IPS DF 19.7 (cell line): ENCODE data around the gene HOXB7.

Experiments
- DNase-seq: peaks from one replicate; pipeline ENCODE4 v3.0.0-alpha.2; 2013; ENCODE audit warnings: low read depth, low spot score

HOXB7 gene

DNA sequence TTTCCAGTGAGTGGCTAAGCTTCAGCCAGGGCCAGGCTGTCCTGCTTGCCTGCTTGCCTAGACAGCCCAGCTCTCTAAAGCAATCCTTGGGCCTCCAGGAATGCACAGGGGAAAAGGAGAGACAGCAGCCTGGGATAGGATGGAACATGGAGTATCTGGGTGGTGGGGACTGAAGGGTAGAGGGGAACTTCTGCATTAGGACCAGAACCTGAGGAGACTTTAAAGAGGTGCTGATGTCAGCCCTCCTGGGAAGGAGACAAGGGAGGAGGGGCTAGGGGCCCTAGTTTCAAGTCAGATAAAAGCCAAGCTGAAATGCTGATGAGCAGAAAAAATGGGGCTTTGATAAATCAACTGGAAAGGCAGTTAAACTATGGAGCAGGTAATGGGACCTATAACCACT lies 1.8 kb downstream of the HOXB7 start:
- no peak for DNase-seq

DNA sequence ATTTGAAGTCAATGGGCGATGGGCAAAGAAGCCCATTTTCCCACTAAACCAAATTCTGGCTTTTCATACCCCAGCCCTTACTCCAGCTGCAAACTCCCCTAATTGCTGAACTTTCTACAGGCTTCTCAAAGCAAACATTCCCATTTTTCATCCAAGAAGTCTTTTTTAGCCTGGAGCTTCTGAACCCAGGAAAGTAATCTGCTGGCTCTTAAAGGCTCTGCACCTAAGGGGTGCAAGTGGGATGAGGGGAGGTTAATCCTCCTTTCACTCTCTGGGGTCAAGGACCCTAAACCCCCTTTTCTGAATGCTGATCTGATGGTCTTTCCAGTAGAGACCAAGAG lies 2.4 kb downstream of the HOXB7 start:
- no peak for DNase-seq

DNA sequence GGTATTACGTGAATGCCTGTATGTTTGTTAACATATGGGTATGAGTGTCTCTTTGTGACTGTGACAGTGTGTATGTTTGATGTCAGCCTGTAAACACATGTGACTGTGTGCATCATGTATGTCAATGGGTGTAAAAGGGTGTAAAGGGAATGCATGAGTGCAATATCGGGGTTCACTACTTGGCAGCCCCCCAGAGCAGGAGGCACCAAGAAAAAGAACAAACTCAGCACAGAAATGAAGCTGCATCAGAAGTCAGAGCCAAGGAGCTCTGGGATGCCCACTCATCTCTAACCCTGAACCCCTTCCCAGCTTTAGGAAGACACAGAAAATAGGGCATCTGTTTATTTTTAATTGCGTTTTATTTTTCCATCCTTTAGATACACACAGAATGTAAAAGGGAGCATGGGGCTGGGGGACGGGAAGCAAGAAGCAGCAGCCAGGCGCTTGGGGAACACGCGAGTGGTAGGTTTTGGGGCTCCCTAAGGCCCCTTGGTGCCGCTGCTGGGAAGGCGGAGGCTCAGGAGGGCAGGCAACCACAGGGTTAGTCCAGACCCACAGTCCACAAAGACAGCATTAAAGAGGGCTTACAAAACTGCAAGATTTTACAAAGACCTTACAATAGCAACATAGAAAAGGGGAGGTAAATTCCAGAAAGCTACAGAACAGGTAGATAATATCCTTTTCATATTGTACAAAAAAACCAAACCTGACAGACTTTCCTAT lies 3.8 kb downstream of the HOXB7 start:
- DNase-seq, result no peak

DNA sequence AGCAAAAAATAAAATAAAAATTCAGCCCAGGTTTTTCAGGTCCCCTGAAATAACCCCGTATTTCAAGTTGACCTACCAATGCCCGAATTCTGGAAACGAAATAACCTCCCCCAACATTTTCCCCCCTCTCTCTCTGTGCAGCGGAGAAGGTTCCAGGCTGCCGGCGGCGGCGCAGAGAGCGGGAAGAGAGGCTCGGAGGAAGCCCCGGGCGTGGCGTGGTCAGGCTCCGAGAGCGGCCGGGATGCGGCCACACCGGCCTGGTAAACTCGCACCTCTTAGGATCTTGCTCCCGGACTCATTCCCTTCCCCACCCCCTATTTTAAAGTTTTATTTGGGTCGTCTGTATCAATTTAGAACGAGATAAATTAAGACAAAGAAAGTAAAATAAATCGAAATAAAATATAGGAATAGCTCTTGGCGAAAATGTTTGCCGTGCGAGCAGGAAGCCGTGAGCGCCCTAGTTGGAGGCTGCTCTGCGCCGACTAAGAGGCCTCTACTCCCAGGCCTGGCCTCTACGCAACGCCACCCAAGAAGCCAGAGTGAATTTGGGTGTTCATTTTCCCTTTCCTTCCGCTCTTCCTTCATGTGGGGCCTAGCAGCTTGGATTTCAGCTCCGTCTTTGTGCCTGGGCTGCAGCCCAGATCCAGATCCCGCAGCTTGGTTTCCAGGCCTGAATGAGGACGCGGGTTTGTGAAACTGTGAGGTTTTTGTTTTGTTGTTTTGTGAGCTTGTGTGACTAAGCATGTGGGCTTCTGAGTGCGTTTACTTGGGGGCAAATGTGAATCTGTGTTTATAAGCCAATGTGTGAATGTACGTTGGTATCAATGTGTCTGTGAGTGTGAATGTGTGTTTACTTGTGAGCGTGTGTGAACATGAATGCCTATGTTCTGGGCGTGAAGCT lies 4.6 kb downstream of the HOXB7 start:
- DNase-seq, result no peak

DNA sequence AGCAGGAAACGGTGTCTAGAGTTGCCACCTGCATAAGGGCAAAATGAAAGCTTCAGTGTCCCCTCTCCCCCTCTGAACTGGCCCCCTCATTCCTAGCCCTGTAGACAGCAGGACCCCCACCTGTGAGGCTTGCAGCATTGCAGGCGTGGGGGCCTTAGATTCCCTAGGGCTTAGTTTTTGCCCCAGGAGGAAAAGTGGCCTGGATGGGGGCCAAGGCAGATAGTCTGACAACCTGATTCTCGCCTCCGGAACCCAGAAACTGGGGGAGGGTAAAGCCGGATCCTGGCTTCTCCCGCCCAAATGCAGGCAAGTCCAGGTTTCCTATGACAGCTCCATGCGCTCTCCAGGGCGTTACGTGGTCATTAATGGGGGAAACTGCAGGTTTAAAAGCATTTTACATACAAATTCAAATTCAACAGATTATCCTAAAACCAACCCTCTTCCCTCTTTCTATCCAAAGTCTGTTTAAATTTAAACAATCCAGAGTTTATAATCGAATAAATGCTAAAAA lies 5.4 kb downstream of the HOXB7 start:
- DNase-seq, result no peak

DNA sequence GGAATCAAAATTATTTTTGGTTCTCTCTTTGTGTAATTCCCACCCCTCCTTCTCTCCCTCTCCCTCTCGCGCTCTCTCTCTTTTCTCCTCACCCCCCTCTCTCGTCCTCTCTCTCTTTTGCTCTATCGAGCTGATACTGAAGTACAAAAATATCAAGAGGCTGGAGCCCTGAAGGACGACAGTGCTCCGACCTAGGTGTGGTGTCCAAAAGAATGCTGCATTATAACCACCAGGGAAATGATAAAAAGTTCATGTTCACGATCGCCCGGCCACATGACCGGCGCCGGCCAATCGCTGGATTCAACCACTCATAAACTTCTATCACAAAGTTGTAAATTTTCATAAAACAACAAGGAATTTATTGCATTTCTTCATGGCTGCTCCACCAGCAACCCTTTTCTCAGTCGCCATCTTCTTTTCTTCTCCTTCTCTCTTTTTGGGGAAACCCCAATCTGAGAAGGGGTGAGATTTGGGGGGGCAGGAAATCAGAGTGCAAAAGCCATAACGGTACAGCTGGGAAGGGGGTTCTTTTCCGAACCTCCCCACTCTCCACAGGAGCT lies 6.0 kb downstream of the HOXB7 start, which contains the start of gene HOXB6:
TSS of gene HOXB6 (minus strand) at position 217 of the 560 bp plus-strand sequence. CDS start 6,836 bp downstream, outside the sequence.
- no peak for DNase-seq

DNA sequence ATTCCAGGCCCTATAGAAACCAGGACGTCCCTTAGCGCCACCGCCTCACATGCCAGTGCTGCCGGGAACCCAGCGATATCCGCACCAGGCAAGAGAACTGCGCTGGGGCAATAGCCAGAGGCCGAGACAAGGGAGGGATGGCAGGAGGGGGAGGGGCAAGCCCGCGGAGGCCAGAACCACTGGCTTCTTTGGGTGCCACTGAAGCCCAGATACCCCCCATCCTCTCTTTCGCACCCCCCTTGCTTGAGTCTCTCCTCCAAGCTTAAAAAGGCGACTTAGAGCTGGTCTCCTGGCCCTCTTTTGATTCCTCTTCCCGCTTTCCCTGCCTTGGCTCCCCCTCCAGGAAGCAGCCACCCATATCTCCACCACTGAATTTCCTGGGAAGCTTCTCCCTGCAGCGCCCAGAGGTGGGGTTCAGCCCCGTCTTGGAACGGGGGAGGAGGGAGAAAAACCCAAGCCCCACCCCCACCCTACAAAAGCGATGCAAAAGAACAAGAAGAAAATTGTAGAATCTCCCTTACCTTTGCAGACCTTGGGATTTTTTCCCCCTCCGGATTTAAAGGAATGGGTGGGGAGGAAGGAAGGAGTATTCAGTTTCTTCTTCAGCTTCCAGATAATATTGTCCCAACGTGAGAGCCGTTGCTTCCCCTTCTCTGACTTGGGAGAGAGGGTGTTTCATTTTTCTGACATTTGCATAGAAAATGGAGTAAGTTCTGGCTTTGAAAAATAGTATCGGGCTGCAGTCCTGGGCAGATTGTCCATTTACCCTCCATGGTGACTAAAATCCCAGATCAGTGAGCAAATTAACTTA lies 6.7 kb downstream of the HOXB7 start:
- DNase-seq, result no peak

DNA sequence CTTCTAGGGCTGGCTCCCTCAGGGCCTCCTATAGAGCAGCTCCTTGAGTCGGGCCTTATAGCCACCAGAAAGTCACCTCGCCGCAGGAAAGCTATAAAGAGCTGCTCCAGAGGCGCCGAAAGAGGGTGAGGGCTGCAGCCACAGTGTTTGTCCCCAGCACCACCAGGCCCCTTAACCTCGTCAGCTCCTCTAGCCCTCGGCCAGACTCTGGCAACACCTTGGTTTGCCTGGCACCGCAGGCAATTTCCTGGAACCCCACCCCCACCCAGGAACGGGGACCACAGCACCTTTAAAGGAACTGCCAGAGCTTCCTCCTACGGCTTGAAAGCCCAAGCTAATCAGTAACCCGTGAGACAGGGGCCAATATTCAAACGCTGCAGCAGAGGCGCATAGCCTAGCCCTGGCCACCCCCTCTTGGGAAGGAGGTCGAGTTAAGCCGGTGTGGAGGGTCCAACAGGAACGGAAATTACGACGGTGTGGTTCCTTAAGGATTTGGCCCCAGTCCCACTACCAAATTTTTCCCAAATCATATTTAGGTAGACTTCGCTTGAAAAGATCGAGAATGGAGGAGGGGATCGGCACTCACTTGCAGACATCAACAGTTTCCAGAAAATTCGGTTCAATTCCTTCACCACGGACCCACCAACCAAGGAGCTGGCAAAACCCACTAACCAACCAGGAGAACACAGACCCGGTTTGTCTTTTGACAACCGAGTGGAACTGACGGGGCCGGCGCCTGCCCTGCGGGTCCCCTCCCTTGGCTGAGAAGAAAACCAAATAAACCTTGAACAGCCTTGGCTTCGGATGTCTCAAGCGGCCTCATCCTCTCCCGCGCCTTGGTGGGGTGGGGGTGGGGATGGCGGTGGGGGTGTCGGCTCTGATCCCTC lies 9.0 kb downstream of the HOXB7 start:
- no peak for DNase-seq

DNA sequence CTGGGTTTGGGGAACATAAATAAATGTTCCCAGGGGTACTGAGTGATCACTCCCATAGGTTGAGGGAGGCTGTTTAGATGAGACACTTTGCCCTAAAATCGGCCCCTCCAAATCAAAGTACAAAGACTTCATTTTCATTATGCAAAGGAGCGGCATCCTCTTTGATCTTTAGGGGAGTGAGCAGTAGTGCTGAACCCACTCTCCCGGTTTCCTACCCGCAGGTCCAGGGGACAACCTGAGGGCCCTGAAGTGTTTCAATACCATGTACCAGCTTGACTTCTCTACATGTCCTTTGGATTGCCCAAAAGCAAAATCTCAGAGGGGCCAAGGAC lies 9.6 kb downstream of the HOXB7 start:
- no peak for DNase-seq

DNA sequence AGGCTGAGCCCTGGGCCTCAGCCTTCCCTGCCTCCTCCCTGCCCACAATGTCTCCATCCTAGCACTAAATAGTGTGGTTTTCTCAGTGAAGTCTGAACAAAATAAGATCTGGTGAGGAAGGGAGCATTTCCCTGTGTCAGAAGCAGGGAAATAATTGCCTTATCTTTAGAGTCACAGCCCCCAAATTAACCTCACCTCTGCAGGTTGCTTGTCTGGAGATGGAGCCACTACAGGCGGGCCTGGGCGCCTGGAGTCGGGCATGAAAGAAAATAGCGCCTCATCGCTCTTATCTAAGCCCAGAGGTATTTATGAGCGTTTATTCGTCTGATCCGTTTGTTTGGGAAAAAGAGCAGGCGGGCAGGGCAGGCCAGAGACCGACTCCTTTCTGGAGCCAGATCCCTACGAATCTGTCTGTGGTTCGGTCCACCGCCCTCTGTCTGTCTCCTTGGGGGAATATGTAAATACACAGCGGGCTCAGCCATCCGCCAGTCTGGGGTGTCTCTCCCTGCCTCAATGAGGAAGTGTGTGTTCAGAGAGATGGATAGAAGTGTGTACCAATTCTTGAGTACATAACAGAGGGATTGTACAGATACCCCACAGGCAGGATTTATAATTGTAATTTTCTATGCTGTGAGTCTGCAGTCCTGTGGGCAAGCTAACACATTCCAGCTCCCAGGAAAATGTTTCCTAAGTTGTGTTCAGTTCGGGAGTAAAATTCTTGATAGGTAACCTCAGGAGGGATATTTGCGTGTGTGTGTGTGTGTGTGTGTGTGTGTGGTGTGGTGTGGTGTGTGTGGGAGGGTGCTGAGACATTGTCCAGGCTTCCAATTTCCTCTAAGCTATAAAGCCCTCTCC lies 10.3 kb downstream of the HOXB7 start:
- no peak for DNase-seq

DNA sequence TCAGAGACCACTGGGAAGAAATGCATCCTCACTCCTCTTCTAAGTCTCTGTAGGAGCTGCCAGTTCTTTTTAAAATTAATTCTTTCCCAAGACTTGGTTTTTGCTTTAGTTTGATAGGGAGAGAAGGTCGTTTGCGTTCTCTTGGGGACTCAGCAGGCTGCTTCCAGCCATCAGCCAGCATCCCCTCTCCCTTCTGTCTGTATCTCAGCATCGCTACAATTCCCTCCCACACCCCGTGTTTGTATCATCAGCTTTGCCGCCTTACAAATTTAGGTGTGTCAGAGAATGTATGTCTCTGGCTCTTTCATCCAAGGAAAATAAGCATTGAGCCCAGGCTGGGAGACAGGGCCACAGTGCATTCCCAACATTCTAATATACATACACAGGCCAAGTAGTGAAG lies 11.5 kb downstream of the HOXB7 start:
- no peak for DNase-seq

DNA sequence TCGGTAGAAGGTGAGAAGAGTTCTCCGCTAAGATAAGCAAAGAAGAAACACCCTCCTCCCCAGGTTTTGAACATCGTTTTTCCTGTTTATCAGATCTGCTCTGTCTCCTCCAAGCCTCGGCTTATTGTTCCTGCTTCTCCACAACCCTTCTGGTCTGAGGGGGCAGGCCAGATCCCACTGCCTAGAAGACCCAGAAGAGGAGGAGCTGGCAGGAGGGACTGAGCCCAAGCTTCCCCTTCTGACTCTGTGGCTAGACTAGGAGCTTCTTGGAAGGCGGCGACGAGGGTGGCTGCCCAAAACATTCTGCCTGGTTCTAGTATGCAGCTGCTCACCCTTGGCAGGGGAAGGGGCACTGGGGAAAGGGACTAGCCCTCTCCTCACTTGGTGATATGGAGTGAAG lies 12.1 kb downstream of the HOXB7 start:
- no peak for DNase-seq

DNA sequence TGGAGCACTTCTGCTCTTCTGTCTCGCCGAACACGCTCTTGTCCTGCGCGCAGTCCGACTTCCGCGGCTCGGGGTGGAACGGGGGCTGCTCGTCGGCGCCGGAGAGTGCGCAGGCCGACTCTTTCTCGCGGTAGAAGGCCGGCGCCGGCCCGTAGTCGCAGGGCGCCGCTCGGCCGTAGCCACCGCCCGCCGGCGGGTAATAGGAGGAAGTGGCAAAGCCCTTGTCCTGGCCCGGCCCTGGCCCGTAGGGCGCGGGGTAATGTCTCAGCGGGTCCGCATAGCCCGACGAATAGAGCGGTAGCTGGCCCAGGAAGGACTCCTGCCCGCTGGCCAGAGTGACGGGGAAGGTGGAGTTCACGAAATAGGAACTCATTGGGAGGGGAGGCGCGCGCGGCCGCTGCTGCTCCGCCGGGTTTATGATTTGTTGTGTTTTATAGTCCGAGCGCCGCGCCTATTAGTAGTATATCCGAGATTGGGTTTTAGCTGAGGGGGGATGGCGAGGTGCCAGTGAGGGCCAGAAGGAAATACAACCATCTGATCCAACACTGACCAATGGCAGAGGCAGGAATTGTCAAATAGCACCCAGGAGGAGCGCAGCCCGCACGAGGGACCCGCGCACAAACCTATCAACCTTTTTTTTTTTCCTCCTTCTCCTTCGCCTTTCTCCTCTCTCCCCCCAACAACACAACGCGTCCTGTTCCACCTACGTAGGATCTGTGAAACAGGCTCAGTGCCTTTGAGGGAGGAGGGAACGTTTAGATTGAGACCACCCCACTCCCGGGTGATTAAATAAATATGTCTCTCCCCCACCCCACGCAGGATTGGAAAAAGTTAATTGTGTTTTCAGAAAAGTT lies 12.8 kb downstream of the HOXB7 start:
- DNase-seq, result no peak

DNA sequence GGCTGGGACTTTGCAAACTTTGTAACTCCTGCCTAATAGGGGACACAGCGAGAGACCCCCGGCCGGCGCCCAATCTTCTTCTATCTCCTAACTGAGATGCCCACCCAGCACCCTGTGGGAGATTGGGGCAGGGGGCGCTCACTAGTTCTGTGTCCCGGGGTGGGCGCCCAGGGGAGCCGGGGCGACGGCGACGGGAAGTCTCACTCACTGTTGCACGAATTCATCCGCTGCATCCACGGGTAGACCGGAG lies 13.4 kb downstream of the HOXB7 start:
- no peak for DNase-seq

DNA sequence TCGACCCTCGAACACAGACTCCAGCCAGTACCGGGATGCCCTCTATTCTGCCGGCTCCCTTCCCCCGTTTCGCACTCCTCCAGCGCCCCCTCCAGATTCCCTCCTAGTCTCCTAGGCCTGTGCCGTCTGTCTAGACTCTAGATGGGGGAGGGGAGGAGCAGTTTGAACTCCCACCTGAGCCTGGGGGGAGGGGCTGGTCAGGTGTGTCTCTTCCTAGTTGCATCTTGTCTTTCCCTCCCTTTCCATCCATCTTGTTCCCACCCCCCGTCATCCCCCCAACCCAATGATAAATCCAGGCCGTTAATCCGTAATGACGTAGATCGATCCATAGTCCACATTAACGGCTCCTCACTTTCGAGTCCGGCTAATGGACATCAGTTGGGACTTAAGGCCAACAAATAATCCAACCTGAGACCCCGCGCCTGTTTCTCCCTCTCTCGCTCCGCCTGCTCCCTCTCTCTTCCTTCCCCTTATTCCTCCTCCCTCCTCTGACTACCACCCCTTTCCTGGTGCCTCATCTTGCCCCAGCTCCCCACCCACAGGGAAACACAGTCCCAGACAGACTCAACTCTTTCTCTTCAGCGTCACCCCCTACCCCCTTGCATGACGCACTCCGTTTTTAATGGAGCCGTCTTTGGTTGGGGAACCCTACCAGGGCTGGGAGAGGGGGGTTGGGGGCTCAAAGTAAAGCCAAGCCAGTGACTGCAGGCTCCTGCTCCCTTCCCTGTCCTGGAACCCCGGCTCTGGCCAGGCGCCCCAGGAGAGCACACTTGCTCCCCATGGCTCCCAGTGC lies 13.9 kb downstream of the HOXB7 start:
- no peak for DNase-seq

DNA sequence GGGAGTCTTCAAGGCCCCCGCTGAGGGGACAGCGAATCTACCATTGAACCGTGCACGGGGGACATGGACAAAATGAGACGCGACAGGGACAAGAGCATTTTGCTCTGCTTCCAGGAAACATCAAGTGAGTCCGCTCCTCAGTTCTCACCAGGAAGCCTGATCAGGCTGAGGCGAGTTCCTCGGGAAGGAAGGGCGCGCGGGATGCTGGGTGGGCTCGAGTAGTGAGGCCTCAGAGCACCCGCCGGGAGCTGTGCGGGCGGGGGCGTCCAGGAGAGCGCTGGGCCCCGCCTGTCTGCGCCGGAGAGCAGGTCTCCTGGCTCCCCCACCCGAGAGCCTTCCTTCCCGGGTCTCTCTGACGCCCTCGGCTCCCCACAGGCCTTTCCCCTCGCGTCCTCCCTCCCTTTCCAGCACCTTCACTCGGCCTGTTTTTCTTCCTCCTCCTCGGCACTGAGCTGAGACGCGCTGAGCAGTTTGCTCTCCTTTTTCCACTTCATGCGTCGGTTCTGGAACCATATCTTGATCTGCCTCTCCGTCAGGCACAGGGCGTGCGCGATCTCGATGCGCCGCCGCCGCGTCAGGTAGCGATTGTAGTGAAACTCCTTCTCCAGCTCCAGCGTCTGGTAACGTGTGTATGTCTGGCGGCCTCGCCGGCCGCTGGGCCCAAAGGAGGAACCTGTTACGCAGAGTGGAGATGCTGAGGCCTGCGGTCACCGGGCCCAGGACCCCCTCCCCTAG lies 14.7 kb downstream of the HOXB7 start:
- DNase-seq, result no peak

DNA sequence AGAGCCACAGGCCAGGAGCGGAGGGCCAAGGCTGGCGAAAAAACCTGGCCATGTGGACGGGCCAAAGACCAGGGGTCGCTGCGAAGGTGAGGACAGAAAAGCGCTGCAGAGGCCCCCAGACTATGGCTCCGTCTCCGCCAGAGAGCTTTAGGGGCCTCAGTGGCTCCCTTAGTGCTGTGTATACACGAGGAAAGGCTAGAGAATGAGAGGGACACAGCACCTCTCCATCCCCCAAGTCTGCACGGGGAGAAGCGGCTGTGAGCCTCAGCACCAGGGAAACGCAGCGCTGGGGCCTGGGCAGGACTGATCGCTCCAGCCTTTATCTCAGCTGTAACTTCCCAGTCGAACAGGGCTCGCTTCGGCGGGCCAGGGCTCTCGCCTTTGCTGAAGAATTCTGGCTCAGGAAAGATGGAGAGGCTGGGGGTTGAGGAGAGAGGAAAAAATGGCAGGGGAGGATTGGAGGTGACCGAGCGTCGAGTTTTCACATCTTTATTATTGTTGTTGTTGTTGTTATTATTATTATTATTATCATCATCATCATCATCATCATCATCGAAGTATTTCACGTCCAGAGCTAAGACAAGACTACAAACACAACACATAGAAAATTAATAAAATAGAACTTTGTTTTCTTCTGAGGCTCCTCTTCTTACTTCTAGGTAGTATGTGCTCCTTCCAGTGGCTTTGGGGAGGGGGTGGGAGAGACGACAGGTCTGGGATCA lies 15.4 kb downstream of the HOXB7 start:
- DNase-seq, result no peak
